Prostate gland (tissue), 2 donors: ENCODE measurements around the gene COL24A1.

Source experiments
- POLR2A ChIP-seq: fragments of 450-650 bp; IDR thresholded peaks from one replicate; pipeline ENCODE4 v1.6.1; 2016; ENCODE audit warnings: antibody characterized with exemption, mild to moderate bottlenecking
- POLR2AphosphoS5 ChIP-seq: sonication (generic); formaldehyde crosslinking; IDR thresholded peaks from one replicate; pipeline ENCODE4 v1.6.1; 2017; ENCODE audit warnings: antibody characterized with exemption
- TF ChIP-seq, protein P1 (sequence below), 4 experiments: fragments of 200-600 bp in 2 of 4; fragments of 450-650 bp in 2 of 4; sonication (generic) in 2 of 4; IDR thresholded peaks; 1 replicate in 3 of 4; 2 replicates in 1 of 4; pipeline ENCODE4 v1.5.1; 2016 to 2019; ENCODE audit warnings: antibody characterized with exemption in 4 of 4, mild to moderate bottlenecking in 2 of 4, moderate library complexity in 2 of 4

DNA sequence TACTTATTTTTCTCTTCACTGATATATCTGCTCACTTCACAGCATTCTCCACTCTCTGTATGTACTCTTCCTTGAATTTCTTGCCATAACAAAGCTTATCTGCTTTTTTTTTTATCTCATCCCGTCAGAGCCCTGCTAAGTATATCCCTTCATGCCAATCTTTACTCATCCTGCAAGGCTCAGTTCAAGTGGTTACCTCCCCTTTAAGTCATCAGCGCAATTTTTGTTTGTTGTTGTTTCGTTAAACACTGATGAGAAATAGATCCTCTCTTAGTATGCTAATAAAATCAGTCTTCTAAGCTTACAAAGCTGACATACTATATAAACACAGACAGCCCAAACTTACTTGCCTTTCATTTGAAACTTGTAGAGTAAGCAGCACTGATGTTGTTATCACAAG is 17.8 kb downstream of the COL24A1 start:
- TF ChIP-seq, protein P1, sequence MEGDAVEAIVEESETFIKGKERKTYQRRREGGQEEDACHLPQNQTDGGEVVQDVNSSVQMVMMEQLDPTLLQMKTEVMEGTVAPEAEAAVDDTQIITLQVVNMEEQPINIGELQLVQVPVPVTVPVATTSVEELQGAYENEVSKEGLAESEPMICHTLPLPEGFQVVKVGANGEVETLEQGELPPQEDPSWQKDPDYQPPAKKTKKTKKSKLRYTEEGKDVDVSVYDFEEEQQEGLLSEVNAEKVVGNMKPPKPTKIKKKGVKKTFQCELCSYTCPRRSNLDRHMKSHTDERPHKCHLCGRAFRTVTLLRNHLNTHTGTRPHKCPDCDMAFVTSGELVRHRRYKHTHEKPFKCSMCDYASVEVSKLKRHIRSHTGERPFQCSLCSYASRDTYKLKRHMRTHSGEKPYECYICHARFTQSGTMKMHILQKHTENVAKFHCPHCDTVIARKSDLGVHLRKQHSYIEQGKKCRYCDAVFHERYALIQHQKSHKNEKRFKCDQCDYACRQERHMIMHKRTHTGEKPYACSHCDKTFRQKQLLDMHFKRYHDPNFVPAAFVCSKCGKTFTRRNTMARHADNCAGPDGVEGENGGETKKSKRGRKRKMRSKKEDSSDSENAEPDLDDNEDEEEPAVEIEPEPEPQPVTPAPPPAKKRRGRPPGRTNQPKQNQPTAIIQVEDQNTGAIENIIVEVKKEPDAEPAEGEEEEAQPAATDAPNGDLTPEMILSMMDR (IDR thresholded peaks at IDR 0.05): no peak
- TF ChIP-seq POLR2AphosphoS5: no peak
- TF ChIP-seq POLR2A: no peak
